GM19328 (cell line): ENCODE measurements around the gene GAMT.
A peak's percentile ranks its signal among the peaks of the same experiment; 100 is the strongest.

ENCODE experiments used
- ATAC-seq: cut with Tn5 transposase; IDR thresholded peaks from one replicate; pipeline ENCODE4 v1.9.1; 2021; ENCODE audit warnings: mild to moderate bottlenecking, moderate library complexity; ENCODE audit not compliant: unreplicated experiment

The GAMT gene

GRCh38 chr19:1418951-1419738, 17.8 kb upstream of the GAMT start:
- no peak for ATAC-seq

GRCh38 chr19:1418496-1418775, 17.1 kb upstream of the GAMT start:
- no peak for ATAC-seq

GRCh38 chr19:1417681-1418495, 16.5 kb upstream of the GAMT start:
- no peak for ATAC-seq

- ATAC-seq: no peak
These were observed 15.8 kb upstream of the GAMT start for GRCh38 chr19:1417145-1417544.

- ATAC-seq: no peak
These were observed 14.9 kb upstream of the GAMT start for GRCh38 chr19:1416014-1416841.

- ATAC-seq: no peak
These were observed 11.9 kb upstream of the GAMT start for GRCh38 chr19:1412995-1413800.

- ATAC-seq: no peak
These were observed 11.1 kb upstream of the GAMT start for GRCh38 chr19:1412323-1412923.

GRCh38 chr19:1411255-1412191, 10.2 kb upstream of the GAMT start:
- no peak for ATAC-seq

GRCh38 chr19:1410789-1411188, 9.4 kb upstream of the GAMT start:
- ATAC-seq: no peak

GRCh38 chr19:1410136-1410786, 8.9 kb upstream of the GAMT start:
- no peak for ATAC-seq

GRCh38 chr19:1409204-1410005, 8.1 kb upstream of the GAMT start:
- no peak for ATAC-seq

GRCh38 chr19:1408300-1409203, 7.2 kb upstream of the GAMT start:
- no peak for ATAC-seq

- ATAC-seq: peak; percentile 22
These were observed 6.4 kb upstream of the GAMT start, which contains the start of gene DAZAP1 for GRCh38 chr19:1407528-1408299. Gene DAZAP1 (plus strand): TSS chr19:1407586. CDS start chr19:1407774, 188 bp downstream.

- peak; percentile 74 for ATAC-seq
These were observed 5.6 kb upstream of the GAMT start for GRCh38 chr19:1406774-1407527.

- no peak for ATAC-seq
These were observed 1.2 kb upstream of the GAMT start for GRCh38 chr19:1402411-1403070.
